SJCRH30 (cell line): ENCODE measurements around the gene DGKG. TPM values are rescaled to one million over a fixed set of nuclear protein-coding genes. Genes with fewer than 3 reads are reported as not detected.

Experiments
- DNase-seq, 2 experiments: peaks; one replicate each; pipeline ENCODE4 v3.0.0-alpha.2; 2015 to 2020
- H3K27ac ChIP-seq: fragments of 250-450 bp; sonication (Bioruptor Pico); 2 replicates; pipeline ENCODE4 v1.5.1; 2020; ENCODE audit warnings: mild to moderate bottlenecking, moderate library complexity
- H3K27me3 ChIP-seq: fragments of 250-450 bp; sonication (Bioruptor Pico); 2 replicates; pipeline ENCODE4 v1.5.1; 2020; ENCODE audit warnings: mild to moderate bottlenecking, moderate library complexity
- H3K36me3 ChIP-seq: fragments of 250-450 bp; sonication (Bioruptor Pico); 2 replicates; pipeline ENCODE4 v1.5.1; 2020; ENCODE audit warnings: mild to moderate bottlenecking, moderate library complexity
- H3K4me1 ChIP-seq: fragments of 250-450 bp; sonication (Bioruptor Pico); 2 replicates; pipeline ENCODE4 v1.5.1; 2020; ENCODE audit warnings: mild to moderate bottlenecking, moderate library complexity
- H3K4me3 ChIP-seq: fragments of 250-450 bp; sonication (Bioruptor Pico); 2 replicates; pipeline ENCODE4 v1.5.1; 2020; ENCODE audit warnings: mild to moderate bottlenecking, moderate library complexity
- H3K9me3 ChIP-seq: fragments of 250-450 bp; sonication (Bioruptor Pico); replicated peaks from 2 replicates; pipeline ENCODE4 v1.5.1; 2020; ENCODE audit warnings: mild to moderate bottlenecking, moderate library complexity
- total RNA-seq: library from RNA; depleted of rRNA; stranded (reverse); fragments of >200 nt; shearing (Covaris generic); gene quantifications from 2 replicates; pipeline ENCODE4 v1.2.3, GENCODE V29; 2014

The DGKG gene
- total RNA-seq, 1 experiment from 2014 or later = 0.08 TPM

- no peak for DNase-seq
- Histone ChIP-seq H3K9me3 (no peaks in the 10 kb centered on the region), H3K4me3 (no peak overlapping the region), H3K27me3 (no peaks in the 10 kb centered on the region), H3K4me1 (no peaks in the 10 kb centered on the region), H3K27ac (no peak overlapping the region), H3K36me3 (no peaks in the 10 kb centered on the region)
Observed at GRCh38 chr3:186380622-186381380, 18.8 kb upstream of the DGKG start.

GRCh38 chr3:186375443-186375842 lies 13.4 kb upstream of the DGKG start:
- no peak for DNase-seq
- H3K4me1 ChIP-seq = no peaks in the 10 kb centered on the region
- no peak overlapping the region for H3K27ac ChIP-seq
- H3K4me3 ChIP-seq = no peak overlapping the region
- H3K27me3 ChIP-seq = no peaks in the 10 kb centered on the region
- H3K36me3 ChIP-seq = no peaks in the 10 kb centered on the region
- no peaks in the 10 kb centered on the region for H3K9me3 ChIP-seq

- DNase-seq = no peak
- Histone ChIP-seq H3K9me3 (no peaks in the 10 kb centered on the region), H3K27ac (no peak overlapping the region), H3K27me3 (no peaks in the 10 kb centered on the region), H3K4me1 (no peaks in the 10 kb centered on the region), H3K4me3 (no peak overlapping the region), H3K36me3 (no peaks in the 10 kb centered on the region)
Observed at GRCh38 chr3:186374376-186374775, 12.3 kb upstream of the DGKG start.

GRCh38 chr3:186369217-186369616 lies 7.2 kb upstream of the DGKG start:
- no peak overlapping the region for H3K4me3 ChIP-seq
- H3K4me1 ChIP-seq = no peaks in the 10 kb centered on the region

GRCh38 chr3:186368717-186369116 lies 6.7 kb upstream of the DGKG start:
- Histone ChIP-seq H3K4me1 (no peaks in the 10 kb centered on the region), H3K27ac (no peak overlapping the region), H3K4me3 (no peak overlapping the region), H3K36me3 (no peaks in the 10 kb centered on the region), H3K9me3 (no peaks in the 10 kb centered on the region), H3K27me3 (no peaks in the 10 kb centered on the region)
- DNase-seq = no peak

More at GRCh38 chr3:186369217-186369616, 7.2 kb upstream of the DGKG start:
- Histone ChIP-seq H3K27ac (no peak overlapping the region), H3K9me3 (no peaks in the 10 kb centered on the region), H3K36me3 (no peaks in the 10 kb centered on the region), H3K27me3 (no peaks in the 10 kb centered on the region)
- no peak for DNase-seq

GRCh38 chr3:186368176-186368575 lies 6.1 kb upstream of the DGKG start:
- Histone ChIP-seq H3K27me3 (no peaks in the 10 kb centered on the region), H3K4me1 (no peaks in the 10 kb centered on the region), H3K9me3 (no peaks in the 10 kb centered on the region), H3K36me3 (no peaks in the 10 kb centered on the region), H3K4me3 (no peak overlapping the region), H3K27ac (no peak overlapping the region)
- no peak for DNase-seq

- Histone ChIP-seq H3K4me1 (no peaks in the 10 kb centered on the region), H3K36me3 (no peaks in the 10 kb centered on the region), H3K27ac (no peak overlapping the region), H3K9me3 (no peaks in the 10 kb centered on the region), H3K4me3 (no peak overlapping the region), H3K27me3 (no peaks in the 10 kb centered on the region)
- DNase-seq = no peak
Observed at GRCh38 chr3:186367631-186368030, 5.6 kb upstream of the DGKG start.

GRCh38 chr3:186366206-186366605 lies 4.2 kb upstream of the DGKG start:
- Histone ChIP-seq H3K27ac (no peak overlapping the region), H3K4me1 (no peaks in the 10 kb centered on the region), H3K4me3 (no peak overlapping the region), H3K36me3 (no peaks in the 10 kb centered on the region), H3K9me3 (no peaks in the 10 kb centered on the region), H3K27me3 (no peaks in the 10 kb centered on the region)
- DNase-seq = no peak

- no peak for DNase-seq
- no peaks in the 10 kb centered on the region for H3K9me3 ChIP-seq
- H3K36me3 ChIP-seq = no peaks in the 10 kb centered on the region
- no peaks in the 10 kb centered on the region for H3K4me1 ChIP-seq
- H3K27ac ChIP-seq = no peak overlapping the region
- H3K27me3 ChIP-seq = no peaks in the 10 kb centered on the region
- H3K4me3 ChIP-seq = no peak overlapping the region
Observed at GRCh38 chr3:186365202-186365974, 3.4 kb upstream of the DGKG start.

GRCh38 chr3:186362988-186363387 lies 954 bp upstream of the DGKG start:
- no peak overlapping the region for H3K27ac ChIP-seq
- no peak overlapping the region for H3K4me3 ChIP-seq
- no peaks in the 10 kb centered on the region for H3K4me1 ChIP-seq
- no peaks in the 10 kb centered on the region for H3K9me3 ChIP-seq
- H3K36me3 ChIP-seq = no peaks in the 10 kb centered on the region
- DNase-seq = no peak
- no peaks in the 10 kb centered on the region for H3K27me3 ChIP-seq

- Histone ChIP-seq H3K4me1 (no peaks in the 10 kb centered on the region), H3K4me3 (no peak overlapping the region), H3K36me3 (no peaks in the 10 kb centered on the region), H3K27me3 (no peaks in the 10 kb centered on the region), H3K27ac (no peak overlapping the region), H3K9me3 (no peaks in the 10 kb centered on the region)
- DNase-seq = no peak
Observed at GRCh38 chr3:186362537-186362842, 456 bp upstream of the DGKG start.

GRCh38 chr3:186361246-186361761 lies 730 bp downstream of the DGKG start:
- no peak for DNase-seq
- Histone ChIP-seq H3K27me3 (no peaks in the 10 kb centered on the region), H3K4me1 (no peaks in the 10 kb centered on the region)

GRCh38 chr3:186360779-186361178 lies 1.3 kb downstream of the DGKG start:
- Histone ChIP-seq H3K4me3 (no peak overlapping the region), H3K27me3 (no peaks in the 10 kb centered on the region), H3K27ac (no peak overlapping the region), H3K4me1 (no peaks in the 10 kb centered on the region), H3K36me3 (no peaks in the 10 kb centered on the region), H3K9me3 (no peaks in the 10 kb centered on the region)
- no peak for DNase-seq

More at GRCh38 chr3:186361246-186361761, 730 bp downstream of the DGKG start:
- Histone ChIP-seq H3K4me3 (no peak overlapping the region), H3K9me3 (no peaks in the 10 kb centered on the region), H3K27ac (no peak overlapping the region), H3K36me3 (no peaks in the 10 kb centered on the region)

GRCh38 chr3:186359078-186359477 lies 3.0 kb downstream of the DGKG start:
- no peak for DNase-seq
- Histone ChIP-seq H3K27ac (no peak overlapping the region), H3K9me3 (no peaks in the 10 kb centered on the region), H3K36me3 (no peaks in the 10 kb centered on the region), H3K4me1 (no peaks in the 10 kb centered on the region), H3K4me3 (no peak overlapping the region), H3K27me3 (no peaks in the 10 kb centered on the region)

GRCh38 chr3:186356152-186356551 lies 5.9 kb downstream of the DGKG start:
- H3K27me3 ChIP-seq = no peaks in the 10 kb centered on the region
- no peak for DNase-seq

More at GRCh38 chr3:186356152-186356551, 5.9 kb downstream of the DGKG start:
- Histone ChIP-seq H3K27ac (no peak overlapping the region), H3K9me3 (no peaks in the 10 kb centered on the region), H3K4me3 (no peak overlapping the region), H3K36me3 (no peaks in the 10 kb centered on the region), H3K4me1 (no peaks in the 10 kb centered on the region)
